ENCODE measurements around the gene STAC3. TPM values are rescaled to one million over a fixed set of nuclear protein-coding genes. Genes with fewer than 3 reads are reported as not detected.

The STAC3 gene
- total and polyA plus RNA-seq, 2 experiments from 2014 or later: 0.48 to 3.0 TPM

GRCh38 chr12:57224973-57225679 is 25.9 kb downstream of the STAC3 start:
- Histone ChIP-seq H3K9me2 (ENCODE audit: insufficient read depth) (no peaks in the 10 kb centered on the region), H3K36me3 (ENCODE audit: insufficient read depth) (no peaks in the 10 kb centered on the region), H3K4me1 (ENCODE audit: insufficient read depth) (peaks cover 62% of the 10 kb centered on the region), H3K4me3 (peak overlapping the region; percentile 61), H3F3A (replicated peaks; ENCODE audit: low read depth) (peaks cover 30% of the 10 kb centered on the region; the same call in 1 of the 2 replicates), H3K27me3 (ENCODE audit: insufficient read depth) (peaks cover 90% of the 10 kb centered on the region), H3K27ac (ENCODE audit: low read depth) (no peak overlapping the region), H3K79me2 (replicated peaks; ENCODE audit: insufficient read depth) (peaks cover 5% of the 10 kb centered on the region), H2AFZ (peak overlapping the region; percentile 76), H4K20me1 (replicated peaks; ENCODE audit: insufficient read depth) (peaks cover 5% of the 10 kb centered on the region; the same call in 1 of the 2 replicates), H3K4me2 (peak overlapping the region; percentile 87)
- Mint-ChIP-seq H3K4me3 (peak overlapping the region; percentile 71), H3K9me3 (peaks cover 3% of the 10 kb centered on the region), H3K36me3 (ENCODE audit: low read depth) (peaks cover 8% of the 10 kb centered on the region), H3K27ac (no peak overlapping the region), H3K4me1 (peaks cover 60% of the 10 kb centered on the region), H3K27me3 (ENCODE audit: insufficient read depth, low read depth, poor library complexity) (peaks cover 76% of the 10 kb centered on the region)
- DNase-seq (ENCODE audit: low spot score): peak; percentile 48
- peak; percentile 69 for ATAC-seq
- no peak for TF ChIP-seq REST (IDR thresholded peaks at IDR 0.05; ENCODE audit: unreplicated experiment)
- no peak for TF ChIP-seq EZH2 (IDR thresholded peaks at IDR 0.05; ENCODE audit: low read depth, unreplicated experiment)
- TF ChIP-seq POLR2AphosphoS5 (IDR thresholded peaks at IDR 0.05; ENCODE audit: low read depth): no peak; the same call in 1 of the 2 replicates
- no peak for TF ChIP-seq STAT1 (IDR thresholded peaks at IDR 0.05; ENCODE audit: unreplicated experiment)
- no peak for TF ChIP-seq ZNF331 (CRISPR knock-in tag; IDR thresholded peaks at IDR 0.05; ENCODE audit: low read depth)
- peak; percentile 30 for TF ChIP-seq EZH2phosphoT487 (IDR thresholded peaks at IDR 0.05; ENCODE audit: unreplicated experiment)
- TF ChIP-seq CTCF (conservative IDR thresholded peaks at IDR 0.05; ENCODE audit: low read depth in 2 of 2): peak; percentile 85 to 89

GRCh38 chr12:57224278-57224972 is 26.6 kb downstream of the STAC3 start:
- peak overlapping the region; percentile 81; the same call in 1 of the 2 replicates for H2AFZ ChIP-seq
- ATAC-seq (no peak), DNase-seq (ENCODE audit: low spot score) (peak; percentile 86)
- peaks cover 97% of the 10 kb centered on the region for H3K27me3 ChIP-seq (ENCODE audit: insufficient read depth)
- H3K4me1 Mint-ChIP-seq: peaks cover 65% of the 10 kb centered on the region
- peak overlapping the region; percentile 61 for H3K4me3 ChIP-seq
- H3K27me3 Mint-ChIP-seq (ENCODE audit: insufficient read depth, low read depth, poor library complexity): peaks cover 79% of the 10 kb centered on the region
- no peaks in the 10 kb centered on the region for H3K9me2 ChIP-seq (ENCODE audit: insufficient read depth)
- peaks cover 30% of the 10 kb centered on the region; the same call in 1 of the 2 replicates for H3F3A ChIP-seq (replicated peaks; ENCODE audit: low read depth)
- H3K36me3 Mint-ChIP-seq (ENCODE audit: low read depth): peaks cover 2% of the 10 kb centered on the region; the same call in 1 of the 3 replicates
- H3K9me3 Mint-ChIP-seq: peaks cover 3% of the 10 kb centered on the region
- peak overlapping the region; percentile 72 for H3K4me2 ChIP-seq
- H4K20me1 ChIP-seq (replicated peaks; ENCODE audit: insufficient read depth): peaks cover 5% of the 10 kb centered on the region; the same call in 1 of the 2 replicates
- H3K27ac Mint-ChIP-seq: no peak overlapping the region
- peaks cover 68% of the 10 kb centered on the region for H3K4me1 ChIP-seq (ENCODE audit: insufficient read depth)
- peak overlapping the region; percentile 17; the same call in 1 of the 3 replicates for H3K4me3 Mint-ChIP-seq
- no peaks in the 10 kb centered on the region for H3K36me3 ChIP-seq (ENCODE audit: insufficient read depth)
- H3K27ac ChIP-seq (ENCODE audit: low read depth): no peak overlapping the region
- no peaks in the 10 kb centered on the region for H3K79me2 ChIP-seq (replicated peaks; ENCODE audit: insufficient read depth)
- TF ChIP-seq NANOG (IDR thresholded peaks at IDR 0.05; ENCODE audit: borderline replicate concordance) (no peak), EZH2 (IDR thresholded peaks at IDR 0.05; ENCODE audit: low read depth, unreplicated experiment) (peak; percentile 34), CREB1 (CRISPR knock-in tag; IDR thresholded peaks at IDR 0.05; ENCODE audit: low read depth) (no peak)

Measured in GM23338 (cell line).